Mucosa of stomach (tissue), 1 donor: Measurements from ENCODE around the gene ADSS1.

Source experiments
- H3K27me3 ChIP-seq: one replicate; pipeline ENCODE4 v1.7.0; 2013; ENCODE audit warnings: mild to moderate bottlenecking, low read length; ENCODE audit not compliant: control insufficient read depth, insufficient read depth
- H3K36me3 ChIP-seq: one replicate; pipeline ENCODE4 v1.7.0; 2013; ENCODE audit warnings: low read length; ENCODE audit not compliant: control insufficient read depth, insufficient read depth
- H3K4me1 ChIP-seq: one replicate; pipeline ENCODE4 v1.7.0; 2013; ENCODE audit warnings: mild to moderate bottlenecking, low read length; ENCODE audit not compliant: control insufficient read depth, insufficient read depth
- H3K4me3 ChIP-seq: one replicate; pipeline ENCODE4 v1.7.0; 2013; ENCODE audit warnings: low read length
- H3K9ac ChIP-seq: one replicate; pipeline ENCODE4 v1.7.0; 2013; ENCODE audit warnings: mild to moderate bottlenecking, low read length, moderate library complexity
- H3K9me3 ChIP-seq: one replicate; pipeline ENCODE4 v1.7.0; 2013; ENCODE audit warnings: mild to moderate bottlenecking, low read length, moderate library complexity; ENCODE audit not compliant: control insufficient read depth
- donor health status: Pancreatic carcinoma.

Gene ADSS1

GRCh38 chr14:104697317-104697703 lies 26.7 kb upstream of the ADSS1 start:
- Histone ChIP-seq H3K27me3 (no peaks in the 10 kb centered on the region), H3K36me3 (no peaks in the 10 kb centered on the region), H3K9me3 (no peaks in the 10 kb centered on the region), H3K4me1 (peaks cover 68% of the 10 kb centered on the region), H3K4me3 (no peak overlapping the region), H3K9ac (peak overlapping the region; percentile 34)

DNA sequence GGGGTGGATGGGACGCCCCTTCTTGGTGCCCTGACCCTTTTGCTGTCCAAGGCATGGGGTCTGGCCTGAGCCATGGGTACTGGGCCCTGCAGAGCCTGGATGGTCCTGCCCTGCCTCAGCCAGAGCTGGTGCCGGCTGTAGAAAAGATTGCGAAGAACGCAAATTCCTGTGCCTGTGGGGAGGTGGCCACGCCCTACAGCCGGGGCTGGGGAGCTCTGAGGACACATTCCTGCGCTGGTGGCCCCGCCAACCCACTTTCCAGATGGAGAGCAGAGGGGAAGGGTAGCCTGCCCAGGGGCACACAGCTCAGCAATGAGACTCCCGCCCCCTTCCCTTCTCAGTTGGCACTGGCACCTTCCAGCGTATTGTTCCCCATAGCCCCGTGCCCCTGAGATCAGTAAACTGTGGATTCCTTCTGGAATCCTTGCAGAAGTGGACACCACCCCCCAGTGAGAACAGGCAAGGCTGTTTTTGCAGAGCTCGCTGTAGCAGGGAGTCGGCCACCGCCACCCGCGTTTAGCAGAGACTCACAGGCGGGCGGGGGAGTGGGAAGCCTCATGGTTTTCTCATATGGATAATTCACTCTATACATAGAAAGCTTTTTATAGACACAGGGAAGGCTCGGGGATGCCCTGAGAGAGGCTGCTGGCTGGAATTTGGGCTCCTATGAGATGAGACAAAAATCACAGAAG lies 26.0 kb upstream of the ADSS1 start:
- no peaks in the 10 kb centered on the region for H3K27me3 ChIP-seq
- peaks cover 61% of the 10 kb centered on the region for H3K4me1 ChIP-seq
- H3K9me3 ChIP-seq = no peaks in the 10 kb centered on the region
- H3K9ac ChIP-seq = no peak overlapping the region
- H3K4me3 ChIP-seq = no peak overlapping the region
- H3K36me3 ChIP-seq = no peaks in the 10 kb centered on the region

GRCh38 chr14:104698688-104699425 lies 25.2 kb upstream of the ADSS1 start:
- peaks cover 53% of the 10 kb centered on the region for H3K4me1 ChIP-seq
- no peak overlapping the region for H3K9ac ChIP-seq
- H3K36me3 ChIP-seq = peaks cover 5% of the 10 kb centered on the region

GRCh38 chr14:104699426-104699748 lies 24.6 kb upstream of the ADSS1 start:
- H3K4me3 ChIP-seq = no peak overlapping the region
- H3K27me3 ChIP-seq = no peaks in the 10 kb centered on the region
- H3K4me1 ChIP-seq = peaks cover 48% of the 10 kb centered on the region
- no peak overlapping the region for H3K9ac ChIP-seq
- no peaks in the 10 kb centered on the region for H3K9me3 ChIP-seq
- H3K36me3 ChIP-seq = peaks cover 8% of the 10 kb centered on the region

More at GRCh38 chr14:104698688-104699425, 25.2 kb upstream of the ADSS1 start:
- no peaks in the 10 kb centered on the region for H3K9me3 ChIP-seq
- H3K4me3 ChIP-seq = no peak overlapping the region
- H3K27me3 ChIP-seq = no peaks in the 10 kb centered on the region

- Histone ChIP-seq H3K9me3 (no peaks in the 10 kb centered on the region), H3K27me3 (no peaks in the 10 kb centered on the region), H3K9ac (no peak overlapping the region), H3K4me1 (peaks cover 39% of the 10 kb centered on the region), H3K4me3 (no peak overlapping the region), H3K36me3 (peaks cover 8% of the 10 kb centered on the region)
Observed at GRCh38 chr14:104700225-104700651, 23.8 kb upstream of the ADSS1 start.

DNA sequence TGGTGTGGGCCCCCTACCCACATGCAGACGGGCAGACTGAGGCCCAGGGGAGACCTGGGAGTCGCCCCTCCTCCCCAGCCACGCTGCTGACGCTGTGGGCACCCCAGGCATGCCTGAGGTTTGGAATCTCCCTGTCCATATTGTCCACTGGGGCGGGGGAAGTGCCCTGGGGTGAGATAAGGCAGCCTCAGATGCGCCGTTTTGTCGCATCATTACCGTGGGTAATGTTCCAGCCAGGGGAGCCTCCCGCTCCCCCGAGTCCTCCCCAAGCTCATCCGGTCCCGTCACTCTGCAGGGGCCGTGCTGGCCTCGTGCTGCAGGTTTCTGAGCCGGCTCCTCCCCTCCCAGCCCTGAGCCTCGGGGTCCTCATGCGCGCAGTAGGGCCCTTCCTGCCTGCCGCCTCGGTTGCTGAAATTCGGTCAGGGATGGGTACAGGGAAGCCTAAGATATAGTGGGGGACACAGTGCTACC lies 23.2 kb upstream of the ADSS1 start:
- no peak overlapping the region for H3K9ac ChIP-seq
- no peak overlapping the region for H3K4me3 ChIP-seq
- no peaks in the 10 kb centered on the region for H3K9me3 ChIP-seq
- H3K36me3 ChIP-seq = peaks cover 13% of the 10 kb centered on the region
- peaks cover 34% of the 10 kb centered on the region for H3K4me1 ChIP-seq
- no peaks in the 10 kb centered on the region for H3K27me3 ChIP-seq

- Histone ChIP-seq H3K4me1 (peaks cover 26% of the 10 kb centered on the region), H3K9ac (no peak overlapping the region), H3K36me3 (peaks cover 13% of the 10 kb centered on the region), H3K27me3 (no peaks in the 10 kb centered on the region), H3K9me3 (no peaks in the 10 kb centered on the region), H3K4me3 (no peak overlapping the region)
Observed at GRCh38 chr14:104701383-104702076, 22.5 kb upstream of the ADSS1 start.

DNA sequence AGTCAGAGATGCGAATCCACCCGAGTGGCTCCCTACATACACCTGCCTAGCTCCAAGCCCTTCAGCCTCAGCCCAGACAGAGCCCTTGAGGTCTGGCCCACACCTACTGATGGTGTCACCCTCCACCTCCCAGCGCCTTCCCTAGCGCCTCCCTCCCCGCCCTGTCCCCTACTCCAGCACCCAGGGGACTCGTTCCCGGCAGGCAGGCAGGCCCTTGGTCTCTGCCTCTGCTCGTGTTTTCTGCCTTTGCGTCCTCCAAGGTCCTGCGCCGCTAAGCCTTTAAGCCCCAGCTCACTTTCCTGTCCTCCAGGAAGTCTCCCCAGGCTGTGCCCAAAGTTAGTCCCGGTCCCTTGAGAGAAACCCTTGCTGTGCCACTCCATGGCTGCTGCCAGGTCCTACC lies 21.9 kb upstream of the ADSS1 start:
- no peaks in the 10 kb centered on the region for H3K9me3 ChIP-seq
- peaks cover 13% of the 10 kb centered on the region for H3K36me3 ChIP-seq
- H3K4me3 ChIP-seq = no peak overlapping the region
- no peaks in the 10 kb centered on the region for H3K27me3 ChIP-seq
- no peak overlapping the region for H3K9ac ChIP-seq
- H3K4me1 ChIP-seq = peaks cover 21% of the 10 kb centered on the region

DNA sequence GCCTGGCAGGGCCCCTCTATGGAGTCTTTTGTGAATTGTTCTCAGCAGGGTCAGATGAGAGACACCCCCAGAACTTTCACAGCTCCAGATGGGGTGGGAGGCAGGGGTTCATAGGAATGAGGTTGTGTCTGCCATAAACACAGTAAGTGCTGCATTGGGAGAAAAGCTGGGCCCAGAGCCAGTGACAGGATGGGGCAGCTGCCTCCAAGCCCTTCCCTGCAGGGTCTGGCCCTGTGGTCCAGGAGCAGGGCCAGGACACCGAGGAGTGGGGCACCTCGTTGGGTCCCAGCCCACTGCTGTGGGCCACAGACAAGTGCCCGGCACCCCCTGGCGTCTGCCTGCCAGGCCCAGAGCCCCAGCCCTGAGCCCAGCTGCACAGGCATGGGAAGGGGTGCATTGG lies 21.4 kb upstream of the ADSS1 start:
- Histone ChIP-seq H3K36me3 (peaks cover 13% of the 10 kb centered on the region), H3K4me1 (peaks cover 15% of the 10 kb centered on the region), H3K4me3 (no peak overlapping the region), H3K9ac (no peak overlapping the region), H3K9me3 (no peaks in the 10 kb centered on the region), H3K27me3 (no peaks in the 10 kb centered on the region)

DNA sequence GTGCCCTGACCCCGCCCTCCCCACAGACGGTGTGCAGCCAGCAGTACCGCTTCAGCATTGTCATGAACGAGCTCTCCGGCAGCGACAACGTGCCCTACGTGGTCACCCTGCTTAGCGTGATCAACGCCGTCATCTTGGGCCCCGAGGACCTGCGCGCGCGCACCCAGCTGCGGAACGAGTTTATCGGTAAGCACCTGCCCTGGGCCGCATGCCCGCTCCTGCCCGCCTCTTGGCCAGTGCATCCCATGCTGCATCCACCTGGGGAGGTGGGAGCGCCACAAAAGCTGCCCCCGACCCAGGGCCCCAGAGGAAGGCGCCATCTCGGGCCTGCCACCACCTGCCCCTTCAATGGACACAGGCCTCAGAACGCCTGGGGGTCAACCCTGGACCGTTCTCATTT lies 20.8 kb upstream of the ADSS1 start:
- no peak overlapping the region for H3K9ac ChIP-seq
- no peaks in the 10 kb centered on the region for H3K27me3 ChIP-seq
- no peaks in the 10 kb centered on the region for H3K9me3 ChIP-seq
- peaks cover 9% of the 10 kb centered on the region for H3K4me1 ChIP-seq
- peaks cover 13% of the 10 kb centered on the region for H3K36me3 ChIP-seq
- no peak overlapping the region for H3K4me3 ChIP-seq

DNA sequence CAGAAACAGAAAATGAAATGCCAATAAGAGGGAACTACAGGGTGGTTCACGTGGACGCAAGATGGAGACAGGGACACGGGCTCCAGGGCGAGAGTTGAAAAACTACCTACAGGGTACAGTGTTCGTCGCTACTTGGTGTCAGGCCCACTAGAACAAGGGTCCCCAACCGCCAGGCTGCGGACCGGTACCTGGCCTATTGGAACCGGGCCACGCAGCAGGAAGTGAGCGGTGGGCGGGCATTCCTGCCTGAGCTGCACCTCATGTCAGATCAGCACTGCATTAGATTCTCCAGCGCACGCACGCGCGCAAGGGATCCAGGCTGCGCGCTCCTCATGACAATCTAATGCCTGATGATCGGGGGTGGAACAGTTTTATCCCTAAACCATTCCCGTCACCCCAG lies 19.8 kb upstream of the ADSS1 start:
- Histone ChIP-seq H3K27me3 (no peaks in the 10 kb centered on the region), H3K36me3 (peaks cover 13% of the 10 kb centered on the region), H3K4me3 (no peak overlapping the region), H3K9ac (no peak overlapping the region), H3K9me3 (no peaks in the 10 kb centered on the region), H3K4me1 (no peaks in the 10 kb centered on the region)
